GM21515 (cell line): ENCODE measurements around the gene UBE2N.

Source experiments
- ATAC-seq: cut with Tn5 transposase; IDR thresholded peaks from one replicate; pipeline ENCODE4 v1.9.1; 2021; ENCODE audit not compliant: unreplicated experiment

The UBE2N gene

DNA sequence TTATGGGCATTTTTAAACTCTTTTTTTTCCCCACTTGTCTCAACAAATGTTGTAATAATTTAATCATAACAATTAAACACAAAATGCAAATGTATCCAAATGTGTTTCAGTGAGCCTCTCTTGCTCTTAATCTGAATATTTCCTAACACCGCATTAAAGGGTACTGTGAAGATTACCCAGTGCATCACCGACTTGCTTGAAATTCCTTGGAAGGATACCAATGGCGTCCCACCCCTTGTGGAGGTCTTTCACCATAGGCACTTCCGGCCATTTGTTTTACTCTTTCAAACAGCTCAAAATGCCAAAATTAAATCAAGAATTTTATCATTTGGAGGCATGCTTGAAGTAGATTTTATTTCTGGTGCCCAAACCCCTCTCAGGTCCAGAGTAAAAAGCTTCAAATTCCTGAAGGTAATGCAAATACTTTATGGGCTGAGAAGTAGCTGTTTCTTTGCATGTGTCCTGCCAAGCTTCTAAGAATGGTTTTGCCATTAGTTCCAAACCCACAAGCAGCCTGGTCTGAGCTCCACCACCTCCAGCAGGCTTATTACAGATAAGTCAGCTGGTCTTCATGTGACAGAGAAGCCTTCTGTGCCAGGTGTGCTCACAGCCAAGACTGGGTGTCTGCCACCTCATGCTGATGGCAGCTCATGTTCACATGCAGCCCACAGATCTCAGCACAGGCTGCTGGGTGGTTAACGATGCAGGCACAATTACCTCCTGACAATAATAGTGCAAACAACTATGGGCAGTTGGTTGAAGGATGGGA is 80.4 kb downstream of the UBE2N start:
- no peak for ATAC-seq

DNA sequence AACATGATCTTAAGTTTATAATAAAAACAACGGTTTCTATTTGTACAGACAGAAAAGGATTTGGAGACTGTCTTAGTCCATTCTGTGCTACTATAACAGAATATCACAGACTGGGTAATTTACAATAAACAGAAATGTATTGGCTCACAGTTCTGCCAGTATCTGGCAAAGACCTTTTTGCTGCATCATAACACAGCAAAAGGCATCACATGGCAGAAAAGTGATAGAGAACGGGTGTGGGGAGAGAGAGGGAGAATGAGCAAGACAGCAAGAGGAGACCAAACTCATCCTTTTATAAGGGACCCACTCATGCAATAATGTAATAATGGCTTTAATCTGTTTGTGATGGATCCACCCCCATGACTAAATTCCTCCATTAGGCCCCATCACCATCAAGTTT is 81.1 kb downstream of the UBE2N start:
- ATAC-seq: no peak

DNA sequence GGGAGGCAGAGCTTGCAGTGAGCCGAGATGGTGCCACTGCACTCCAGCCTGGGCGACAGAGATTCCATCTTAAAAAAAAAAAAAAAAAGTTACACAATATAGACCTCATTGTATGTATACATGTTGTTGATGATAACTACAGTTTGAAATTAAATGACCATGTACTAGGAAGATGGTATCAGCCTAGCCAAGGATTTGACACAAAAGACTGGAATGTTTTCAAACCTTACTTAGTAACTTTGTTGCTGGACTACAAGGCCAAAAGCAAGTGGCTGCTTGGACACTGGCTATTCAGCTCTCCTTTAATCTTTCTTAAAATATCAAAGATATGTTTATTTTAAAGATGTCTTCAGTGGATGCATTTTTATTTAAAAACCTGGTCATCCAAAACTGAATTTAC is 82.9 kb downstream of the UBE2N start:
- no peak for ATAC-seq

DNA sequence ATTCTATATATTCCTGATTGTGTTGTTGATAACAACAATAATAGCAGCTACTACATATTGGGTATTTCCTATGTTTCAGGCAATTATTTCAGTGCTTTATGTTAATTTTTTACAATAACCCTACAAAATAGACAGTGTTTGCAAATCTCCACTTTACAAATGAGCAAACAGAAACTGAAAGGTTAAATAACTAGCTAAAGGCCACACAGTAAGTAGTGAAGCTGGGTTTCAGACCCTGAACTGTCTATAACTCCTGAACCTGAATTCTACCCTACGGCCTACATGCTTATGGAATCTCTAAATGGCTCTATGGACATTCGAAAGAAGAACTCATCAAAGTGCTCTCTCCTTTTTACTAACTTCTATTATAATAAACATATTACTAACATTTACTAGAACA is 83.7 kb downstream of the UBE2N start:
- ATAC-seq: peak; percentile 84

DNA sequence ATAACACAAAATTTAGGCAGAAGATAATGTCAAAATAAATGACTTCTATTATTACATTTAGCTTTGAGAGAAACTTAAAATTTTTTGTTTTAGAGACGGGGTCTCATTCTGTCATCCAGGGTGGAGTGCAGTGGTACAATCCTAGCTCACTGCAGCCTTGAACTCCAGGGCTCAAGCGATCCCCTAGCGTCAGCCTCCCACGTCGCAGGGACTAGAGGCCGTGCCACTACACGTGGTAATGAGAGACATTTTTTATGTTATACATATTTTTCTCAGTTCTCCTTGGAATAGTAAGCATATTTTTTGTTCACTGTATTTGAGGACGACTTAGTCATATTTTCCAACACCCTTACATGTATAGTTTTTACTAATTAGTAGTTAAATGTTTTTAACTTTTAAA is 85.5 kb downstream of the UBE2N start:
- no peak for ATAC-seq
